ENCODE data around the gene H2BK1.

GRCh38 chr7:151191544-151191943 lies 18.7 kb downstream of the H2BK1 start:
- TF ChIP-seq EZH2 (IDR thresholded peaks at IDR 0.05; ENCODE audit: low read length), result no peak
- TF ChIP-seq, protein P1, sequence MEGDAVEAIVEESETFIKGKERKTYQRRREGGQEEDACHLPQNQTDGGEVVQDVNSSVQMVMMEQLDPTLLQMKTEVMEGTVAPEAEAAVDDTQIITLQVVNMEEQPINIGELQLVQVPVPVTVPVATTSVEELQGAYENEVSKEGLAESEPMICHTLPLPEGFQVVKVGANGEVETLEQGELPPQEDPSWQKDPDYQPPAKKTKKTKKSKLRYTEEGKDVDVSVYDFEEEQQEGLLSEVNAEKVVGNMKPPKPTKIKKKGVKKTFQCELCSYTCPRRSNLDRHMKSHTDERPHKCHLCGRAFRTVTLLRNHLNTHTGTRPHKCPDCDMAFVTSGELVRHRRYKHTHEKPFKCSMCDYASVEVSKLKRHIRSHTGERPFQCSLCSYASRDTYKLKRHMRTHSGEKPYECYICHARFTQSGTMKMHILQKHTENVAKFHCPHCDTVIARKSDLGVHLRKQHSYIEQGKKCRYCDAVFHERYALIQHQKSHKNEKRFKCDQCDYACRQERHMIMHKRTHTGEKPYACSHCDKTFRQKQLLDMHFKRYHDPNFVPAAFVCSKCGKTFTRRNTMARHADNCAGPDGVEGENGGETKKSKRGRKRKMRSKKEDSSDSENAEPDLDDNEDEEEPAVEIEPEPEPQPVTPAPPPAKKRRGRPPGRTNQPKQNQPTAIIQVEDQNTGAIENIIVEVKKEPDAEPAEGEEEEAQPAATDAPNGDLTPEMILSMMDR (optimal IDR thresholded peaks at IDR 0.05 in 1 of 3, IDR thresholded peaks at IDR 0.05 in 1 of 3, conservative IDR thresholded peaks at IDR 0.05 in 1 of 3; ENCODE audit: extremely low read depth in 1 of 3, insufficient read depth in 2 of 3, low read length in 3 of 3), result no peak
